ENCODE data around the gene DSEL. TPM values are rescaled to one million over a fixed set of nuclear protein-coding genes. Genes with fewer than 3 reads are reported as not detected.

The DSEL gene
- total RNA-seq, 3 donors from 2014 or later (not counting 1 experiment from before 2014, with no cell fraction given), result 0.11 to 0.38 (median 0.12) TPM

- DNase-seq (no peak), ATAC-seq (no peak)
- H3K4me3 ChIP-seq (ENCODE audit: low read length), result no peak overlapping the region
- no peaks in the 10 kb centered on the region for H3K36me3 ChIP-seq (ENCODE audit: control insufficient read depth, insufficient read depth, low read length)
- intact Hi-C loops (cut with micrococcal nuclease), result no loop called here
- WGBS (ENCODE audit: insufficient coverage), result 98% methylated on average over 2 of the region's 2 CpGs
- no peak overlapping the region for H3K27ac Mint-ChIP-seq
- no peak overlapping the region for H3K27ac ChIP-seq (ENCODE audit: low read length)
- H3K27me3 Mint-ChIP-seq (ENCODE audit: low read depth in 2 of 2), result no peaks in the 10 kb centered on the region
- H3K9me3 Mint-ChIP-seq, result peaks cover 5 to 6% of the 10 kb centered on the region in 2 donors
- H3K4me3 Mint-ChIP-seq, result no peak overlapping the region
- H3K27me3 ChIP-seq (ENCODE audit: control insufficient read depth, insufficient read depth, low read length), result no peaks in the 10 kb centered on the region
- no peaks in the 10 kb centered on the region for H3K4me1 Mint-ChIP-seq
- H3K36me3 Mint-ChIP-seq, result no peaks in the 10 kb centered on the region
- no peak for TF ChIP-seq CTCF (IDR thresholded peaks at IDR 0.05)
- H3K4me1 ChIP-seq (ENCODE audit: control insufficient read depth, insufficient read depth, low read length), result no peaks in the 10 kb centered on the region
- H3K9me3 ChIP-seq (ENCODE audit: control insufficient read depth, insufficient read depth, low read length), result no peaks in the 10 kb centered on the region
These were observed 52.7 kb downstream of the DSEL start for GRCh38 chr18:67463829-67464228.

- intact Hi-C loops (cut with micrococcal nuclease), result no loop called here
- 85% methylated on average over 2 of the region's 3 CpGs for WGBS (ENCODE audit: insufficient coverage)
- no peak for ATAC-seq
- Histone ChIP-seq H3K4me1 (ENCODE audit: control insufficient read depth, insufficient read depth, low read length) (no peaks in the 10 kb centered on the region), H3K36me3 (ENCODE audit: control insufficient read depth, insufficient read depth, low read length) (no peaks in the 10 kb centered on the region), H3K27me3 (ENCODE audit: control insufficient read depth, insufficient read depth, low read length) (no peaks in the 10 kb centered on the region), H3K4me3 (ENCODE audit: low read length) (no peak overlapping the region), H3K9me3 (ENCODE audit: control insufficient read depth, insufficient read depth, low read length) (no peaks in the 10 kb centered on the region), H3K27ac (ENCODE audit: low read length) (no peak overlapping the region)
- peaks cover 10 to 15% of the 10 kb centered on the region in 2 donors for H3K9me3 Mint-ChIP-seq
- DNase-seq, result no peak
- no peaks in the 10 kb centered on the region for H3K27me3 Mint-ChIP-seq (ENCODE audit: low read depth in 2 of 2)
- no peak for TF ChIP-seq CTCF (IDR thresholded peaks at IDR 0.05)
- H3K4me3 Mint-ChIP-seq, result no peak overlapping the region
- no peak overlapping the region for H3K27ac Mint-ChIP-seq
- no peaks in the 10 kb centered on the region for H3K36me3 Mint-ChIP-seq
- no peaks in the 10 kb centered on the region for H3K4me1 Mint-ChIP-seq
These were observed 59.8 kb downstream of the DSEL start for GRCh38 chr18:67456711-67457110.
